ENCODE results near the gene FBXW7. TPM values are rescaled to one million over a fixed set of nuclear protein-coding genes. Genes with fewer than 3 reads are reported as not detected.

FBXW7 gene
- total RNA-seq, 1 experiment from 2014 or later: 27.1 TPM

DNA sequence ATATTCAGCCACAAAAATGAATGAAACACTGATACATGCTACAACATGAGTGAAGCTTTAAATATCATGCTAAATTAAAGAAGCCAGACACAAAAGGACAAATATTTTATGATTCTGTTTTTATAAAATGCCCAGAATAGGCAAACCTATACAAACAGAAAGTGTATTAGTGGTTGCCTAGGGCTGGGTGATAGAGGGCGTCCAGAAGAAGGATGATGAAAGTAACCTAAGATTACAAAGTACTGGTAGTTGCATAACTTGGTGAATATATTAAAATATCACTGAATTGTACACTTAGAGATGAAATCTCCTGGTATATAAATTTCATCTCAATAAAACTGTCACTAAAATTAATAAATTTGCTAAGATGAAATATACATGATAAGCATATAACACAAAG, 67.5 kb downstream of the FBXW7 start:
- Mint-ChIP-seq H3K4me3 (no peak overlapping the region), H3K36me3 (ENCODE audit: insufficient read depth in 1 of 3, low read depth in 3 of 3) (no peaks in the 10 kb centered on the region), H3K27me3 (ENCODE audit: low read depth) (no peaks in the 10 kb centered on the region), H3K4me1 (0 out of 4 replicates have a peak, but pooled peaks cover 0 to 5% of the 10 kb centered on the region in 2 experiments), H3K27ac (no peak overlapping the region), H3K9me3 (no peaks in the 10 kb centered on the region)
- Histone ChIP-seq H3K4me1 (ENCODE audit: insufficient read depth, low read length) (no peaks in the 10 kb centered on the region), H2BK15ac (ENCODE audit: low read depth, low read length) (no peak overlapping the region), H3K18ac (ENCODE audit: insufficient read length, low read depth, low read length) (no peak overlapping the region), H3K79me2 (ENCODE audit: insufficient read depth, low read length) (0 out of 2 replicates have a peak, but pooled peaks cover 2% of the 10 kb centered on the region), H3K14ac (ENCODE audit: insufficient read depth, low read length) (no peak overlapping the region), H3K23me2 (ENCODE audit: insufficient read length, low read depth, low read length, poor library complexity, severe bottlenecking) (no peaks in the 10 kb centered on the region), H3K4me2 (ENCODE audit: insufficient read depth, insufficient read length, low read length) (no peak overlapping the region), H3K4ac (ENCODE audit: low read depth, low read length) (no peak overlapping the region), H2AK5ac (ENCODE audit: insufficient read length, low read length) (no peak overlapping the region), H2AFZ (ENCODE audit: low read length) (no peak overlapping the region), H2BK20ac (ENCODE audit: low read depth, low read length, poor library complexity, severe bottlenecking) (no peak overlapping the region), H4K20me1 (ENCODE audit: control insufficient read depth, insufficient read depth, insufficient read length) (no peaks in the 10 kb centered on the region), H3K9me3 (ENCODE audit: control insufficient read depth, low read depth, low read length) (no peaks in the 10 kb centered on the region), H2BK12ac (ENCODE audit: insufficient read length, low read depth, low read length) (no peak overlapping the region), H3T11ph (ENCODE audit: low read length) (no peak overlapping the region), H3K23ac (ENCODE audit: insufficient read length, low read depth, low read length) (no peak overlapping the region), H4K91ac (ENCODE audit: insufficient read length, low read depth, low read length) (no peak overlapping the region), H3K56ac (ENCODE audit: insufficient read length, low read depth, low read length) (no peak overlapping the region), H2BK5ac (ENCODE audit: insufficient read length, low read length) (no peak overlapping the region), H2BK120ac (ENCODE audit: low read depth, low read length, poor library complexity, severe bottlenecking) (no peak overlapping the region), H4K8ac (replicated peaks; ENCODE audit: insufficient read length, low read depth, low read length) (no peak overlapping the region), H3K79me1 (ENCODE audit: insufficient read depth, low read depth, low read length, poor library complexity, severe bottlenecking) (peaks cover 4% of the 10 kb centered on the region), H3K27ac (ENCODE audit: insufficient read length, low read depth, low read length) (no peak overlapping the region), H4K5ac (ENCODE audit: insufficient read length, low read depth, low read length) (no peak overlapping the region), H3K27me3 (ENCODE audit: insufficient read depth, low read length) (no peaks in the 10 kb centered on the region), H3K9ac (ENCODE audit: extremely low read depth, insufficient read length, low read length) (no peak overlapping the region)
- no peak for DNase-seq
- WGBS (ENCODE audit: extremely low coverage, insufficient read length, low lambda C conversion rate): no CpG with 5 or more reads among the region's 1 CpG
- TF ChIP-seq, protein P1, sequence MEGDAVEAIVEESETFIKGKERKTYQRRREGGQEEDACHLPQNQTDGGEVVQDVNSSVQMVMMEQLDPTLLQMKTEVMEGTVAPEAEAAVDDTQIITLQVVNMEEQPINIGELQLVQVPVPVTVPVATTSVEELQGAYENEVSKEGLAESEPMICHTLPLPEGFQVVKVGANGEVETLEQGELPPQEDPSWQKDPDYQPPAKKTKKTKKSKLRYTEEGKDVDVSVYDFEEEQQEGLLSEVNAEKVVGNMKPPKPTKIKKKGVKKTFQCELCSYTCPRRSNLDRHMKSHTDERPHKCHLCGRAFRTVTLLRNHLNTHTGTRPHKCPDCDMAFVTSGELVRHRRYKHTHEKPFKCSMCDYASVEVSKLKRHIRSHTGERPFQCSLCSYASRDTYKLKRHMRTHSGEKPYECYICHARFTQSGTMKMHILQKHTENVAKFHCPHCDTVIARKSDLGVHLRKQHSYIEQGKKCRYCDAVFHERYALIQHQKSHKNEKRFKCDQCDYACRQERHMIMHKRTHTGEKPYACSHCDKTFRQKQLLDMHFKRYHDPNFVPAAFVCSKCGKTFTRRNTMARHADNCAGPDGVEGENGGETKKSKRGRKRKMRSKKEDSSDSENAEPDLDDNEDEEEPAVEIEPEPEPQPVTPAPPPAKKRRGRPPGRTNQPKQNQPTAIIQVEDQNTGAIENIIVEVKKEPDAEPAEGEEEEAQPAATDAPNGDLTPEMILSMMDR (conservative IDR thresholded peaks at IDR 0.05): no peak
